Fibroblast of skin of left quadriceps (primary cell): Measurements from ENCODE around the gene PILRA.
"Not testable (repeated sequence)": the region's sequence is repeated elsewhere in the genome, so short reads cannot be mapped to it uniquely, and the experiment has no call there.

ENCODE experiments used
- DNase-seq, 2 experiments: peaks; one replicate each; pipeline ENCODE4 v3.0.0-alpha.2; 2013; ENCODE audit warnings: low read depth in 2 of 2

PILRA gene

DNA sequence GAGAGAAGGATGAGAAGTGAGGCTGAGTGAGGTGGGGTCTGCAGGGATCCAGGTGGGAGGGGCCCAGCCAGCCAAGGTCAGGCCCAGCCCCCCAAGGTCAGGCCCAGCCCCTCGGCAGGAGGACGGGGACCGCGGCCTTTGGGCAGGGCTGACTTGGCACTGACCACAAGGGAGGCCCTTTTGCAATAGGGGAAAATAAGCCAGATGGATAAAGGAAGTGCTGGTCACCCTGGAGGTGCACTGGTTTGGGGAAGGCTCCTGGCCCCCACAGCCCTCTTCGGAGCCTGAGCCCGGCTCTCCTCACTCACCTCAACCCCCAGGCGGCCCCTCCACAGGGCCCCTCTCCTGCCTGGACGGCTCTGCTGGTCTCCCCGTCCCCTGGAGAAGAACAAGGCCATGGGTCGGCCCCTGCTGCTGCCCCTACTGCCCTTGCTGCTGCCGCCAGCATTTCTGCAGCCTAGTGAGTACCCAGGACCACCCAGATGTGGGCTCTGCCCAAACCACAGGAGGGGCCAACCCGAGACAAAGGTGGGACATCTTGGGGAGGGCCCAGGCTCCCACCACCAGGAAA, at the start of gene PILRA:
TSS of gene PILRA (plus strand) at position 227 of the 571 bp plus-strand sequence. CDS start at position 397, 170 bp downstream.
- DNase-seq = no peak

DNA sequence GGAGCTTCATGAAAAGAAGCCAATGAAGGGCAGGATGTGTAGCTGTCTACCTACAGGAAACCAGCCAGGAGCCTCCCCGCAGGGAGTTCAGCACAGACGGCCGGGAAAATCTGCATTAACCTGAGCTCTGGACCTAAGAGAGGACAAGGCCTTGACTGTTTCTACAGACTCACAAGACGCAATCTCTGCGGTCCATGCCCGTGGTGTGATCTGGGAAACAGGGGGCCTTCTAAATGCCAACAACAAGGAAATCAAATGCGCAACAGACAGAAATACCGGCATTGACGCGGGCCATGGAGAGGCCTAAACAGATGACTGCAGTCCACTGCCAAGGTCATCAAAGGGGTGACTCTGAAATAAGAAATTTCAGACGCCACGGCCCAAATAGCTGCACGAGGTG, 49.1 kb upstream of the PILRA start:
- DNase-seq = not testable (repeated sequence)

DNA sequence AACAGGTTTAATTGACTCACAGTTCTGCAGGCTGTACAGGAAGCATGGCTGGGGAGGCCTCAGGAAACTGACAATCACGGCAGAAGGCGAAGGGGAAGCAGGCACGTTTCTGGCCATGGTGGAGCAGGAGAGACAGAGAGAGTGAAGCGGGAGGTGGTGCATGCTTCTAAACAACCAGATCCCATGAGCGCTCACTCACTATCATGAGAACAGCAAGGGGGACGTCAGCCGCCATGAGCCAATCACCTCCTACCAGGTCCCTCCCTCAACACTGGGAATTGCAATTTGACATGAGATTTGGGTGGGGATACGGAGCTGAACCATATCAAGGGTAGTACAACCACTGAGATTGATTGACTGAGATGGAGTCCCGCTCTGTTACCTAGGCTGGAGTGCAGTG, 47.6 kb upstream of the PILRA start:
- DNase-seq = not testable (repeated sequence)

DNA sequence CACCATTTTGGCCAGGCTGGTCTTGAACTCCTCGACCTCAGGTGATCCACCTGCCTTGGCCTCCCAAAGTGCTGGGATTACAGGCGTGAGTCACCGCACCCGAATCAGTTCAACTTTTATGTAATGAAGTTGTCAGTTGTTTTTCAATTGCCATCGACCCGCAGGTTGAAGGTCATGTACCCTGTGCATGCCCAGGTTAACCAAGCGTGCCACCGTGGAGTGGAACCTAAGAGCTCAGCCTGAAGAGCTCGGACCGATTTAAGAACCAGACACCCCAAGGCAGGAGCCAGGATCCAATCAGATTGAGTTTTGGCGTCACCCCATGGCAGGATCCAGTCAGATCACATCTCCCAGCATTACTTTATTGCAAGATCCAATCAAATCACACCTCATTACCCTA, 46.4 kb upstream of the PILRA start:
- not testable (repeated sequence) for DNase-seq

DNA sequence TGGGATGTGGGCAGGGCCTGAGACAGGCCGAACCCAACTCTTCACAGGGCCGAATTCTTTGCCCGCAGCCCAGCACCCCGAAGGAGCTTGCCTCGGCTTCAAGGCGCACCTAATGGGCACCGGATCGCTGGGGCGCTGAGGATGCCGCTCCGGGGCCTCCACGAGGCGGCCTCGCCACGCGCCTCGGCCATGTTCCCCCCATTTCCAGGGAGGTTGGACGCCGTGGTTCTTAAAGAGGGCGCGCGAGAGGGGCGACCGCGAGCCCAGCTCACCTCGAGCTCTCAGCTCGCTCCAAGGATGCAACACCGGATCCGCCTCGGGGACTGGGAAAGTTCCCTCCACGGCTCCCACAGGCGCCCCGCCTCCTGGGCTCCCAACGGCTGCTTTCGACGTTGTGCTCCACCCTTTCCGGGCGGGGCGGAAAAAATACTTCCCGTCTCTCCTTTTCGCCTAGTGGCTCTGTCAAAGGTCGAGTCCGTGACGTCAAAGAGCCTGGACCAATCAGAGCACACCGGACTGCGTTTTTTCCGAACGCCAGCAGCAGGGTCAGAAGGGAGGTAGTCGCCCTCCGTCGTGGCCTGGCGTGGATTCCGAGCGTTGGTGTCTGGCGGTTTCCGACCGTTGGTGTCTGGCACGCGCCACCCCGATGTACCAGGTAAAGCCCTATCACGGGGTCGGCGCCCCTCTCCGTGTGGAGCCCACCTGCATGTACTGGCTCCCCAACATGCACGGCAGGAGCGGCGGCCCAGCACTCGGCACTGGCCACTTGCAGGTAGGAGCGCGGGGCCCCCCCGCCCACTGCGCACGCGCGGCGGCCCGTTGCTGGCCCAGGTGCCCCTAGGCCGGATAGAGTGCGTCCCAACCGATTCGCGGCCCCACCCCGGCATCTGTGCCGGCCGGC, 37.5 kb upstream of the PILRA start:
- DNase-seq = peak; percentile 75 to 76

DNA sequence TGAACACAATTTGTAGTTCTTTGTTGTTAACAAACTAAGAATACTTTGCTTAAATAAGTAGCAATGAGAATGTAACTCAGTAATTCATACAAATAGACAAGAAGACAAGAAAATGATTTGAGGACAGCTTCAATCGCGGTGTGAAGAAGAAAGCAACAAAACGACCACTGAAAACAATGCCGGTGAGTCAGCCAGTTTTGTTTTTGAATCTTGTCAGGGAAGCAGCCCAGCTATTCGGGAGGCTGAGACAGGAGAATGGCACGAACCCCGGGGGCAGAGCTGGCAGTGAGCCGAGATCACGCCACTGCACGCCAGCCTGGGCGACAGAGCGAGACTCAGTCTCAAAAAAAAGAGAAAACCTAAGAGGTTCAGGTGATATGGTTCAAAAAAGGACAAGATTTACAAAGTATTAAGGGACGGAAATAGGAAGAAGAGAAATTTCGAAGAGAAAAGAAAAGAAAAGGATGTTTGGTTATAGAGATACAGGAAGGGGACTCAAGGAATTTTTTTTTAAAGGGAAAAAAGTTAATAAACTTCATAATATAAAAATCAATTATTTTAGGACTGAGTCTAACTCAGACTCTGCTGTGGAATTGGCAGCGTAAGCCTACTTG, 35.1 kb upstream of the PILRA start:
- not testable (repeated sequence) for DNase-seq

DNA sequence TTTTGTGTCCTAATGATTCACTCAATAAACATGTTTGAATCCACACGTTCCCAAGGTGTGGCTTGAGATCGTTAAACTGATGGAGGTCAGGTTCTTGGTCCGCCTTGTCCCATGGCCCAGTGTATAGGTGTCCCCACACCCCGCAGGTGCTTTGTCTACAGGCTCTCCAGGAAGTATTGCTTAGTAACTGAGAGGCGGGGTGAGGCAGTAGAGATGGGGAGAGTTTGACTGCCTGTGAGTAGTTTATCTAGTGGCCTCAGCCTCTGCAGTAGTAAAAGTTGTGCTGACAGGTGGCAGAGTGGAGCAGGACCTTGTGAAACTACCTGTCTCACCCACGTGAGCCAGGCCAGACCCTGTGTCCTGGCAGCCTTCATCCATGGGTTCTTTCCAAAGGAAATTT, 32.0 kb upstream of the PILRA start:
- DNase-seq = not testable (repeated sequence)

DNA sequence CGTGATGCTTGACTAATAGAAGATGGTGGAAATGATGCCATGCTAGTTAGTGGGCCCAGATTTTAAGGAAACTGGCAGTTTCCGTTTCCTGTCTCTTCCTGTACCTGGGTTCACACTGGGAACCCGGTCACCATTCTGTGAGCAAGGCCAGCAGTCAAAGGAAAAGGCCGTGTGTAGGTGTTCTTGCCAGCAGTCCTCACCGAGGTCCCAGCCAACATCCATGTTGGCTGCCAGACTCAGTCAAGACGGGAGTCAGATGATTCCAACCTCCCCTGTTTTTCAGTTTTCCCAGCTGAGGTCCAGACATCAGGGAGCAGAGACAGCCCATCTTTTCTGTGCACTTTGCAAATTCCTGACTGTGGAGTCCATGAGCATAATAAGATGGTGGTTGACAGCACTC, 30.5 kb upstream of the PILRA start:
- DNase-seq = no peak

DNA sequence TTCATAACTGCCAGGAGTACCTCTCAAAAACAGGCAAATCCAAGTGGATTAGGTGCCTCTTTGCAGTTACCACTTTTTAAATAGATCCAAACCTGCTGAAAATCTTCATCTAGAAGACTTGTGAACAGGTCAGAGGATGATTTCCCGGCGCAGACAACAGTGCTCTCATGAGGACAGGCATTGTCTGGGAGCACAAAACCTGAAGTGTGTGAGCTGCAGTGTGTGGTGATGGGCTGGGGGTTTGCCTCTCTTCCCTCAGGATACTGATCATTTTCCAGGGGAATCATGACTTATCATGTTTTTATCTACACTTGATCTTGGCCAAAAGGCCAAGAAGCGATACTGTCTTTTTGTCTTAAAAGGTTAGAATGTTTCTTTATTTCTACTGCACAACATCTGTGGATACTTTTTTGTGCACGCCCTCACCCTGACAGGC, 29.1 kb upstream of the PILRA start:
- DNase-seq = not testable (repeated sequence)

DNA sequence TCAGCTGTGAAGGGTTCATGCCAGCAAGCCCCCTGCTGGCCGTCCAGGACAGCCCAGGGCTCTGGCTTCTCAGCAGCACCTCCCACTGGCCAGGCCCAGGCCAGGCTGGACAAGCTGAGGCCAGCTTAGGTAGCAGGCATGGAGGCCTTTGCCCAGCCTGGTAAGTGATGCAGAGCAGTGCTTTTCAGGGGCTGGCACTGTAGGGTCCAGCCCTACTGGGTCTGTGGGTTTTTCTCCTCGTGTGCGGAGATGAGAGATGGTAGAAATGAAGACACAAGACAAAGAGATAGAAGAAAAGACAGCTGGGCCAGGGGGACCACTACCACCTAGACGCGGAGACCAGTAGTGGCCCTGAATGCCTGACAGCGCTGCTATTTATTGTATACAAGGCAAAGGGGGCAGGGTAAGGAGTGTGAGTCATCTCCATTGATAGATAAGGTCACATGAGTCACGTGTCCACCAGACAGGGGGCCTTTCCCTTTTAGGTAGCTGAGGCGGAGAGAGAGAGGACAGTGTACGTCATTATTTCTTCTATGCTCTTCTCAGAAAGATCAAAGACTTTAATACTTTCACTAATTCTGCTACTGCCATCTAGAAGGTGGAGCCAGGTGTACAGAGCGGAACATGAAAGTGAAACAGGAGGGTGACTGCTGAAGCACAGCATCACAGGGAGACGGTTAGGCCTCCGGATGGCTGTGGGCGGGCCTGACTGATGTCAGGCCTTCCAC, 28.6 kb upstream of the PILRA start:
- DNase-seq = not testable (repeated sequence)

DNA sequence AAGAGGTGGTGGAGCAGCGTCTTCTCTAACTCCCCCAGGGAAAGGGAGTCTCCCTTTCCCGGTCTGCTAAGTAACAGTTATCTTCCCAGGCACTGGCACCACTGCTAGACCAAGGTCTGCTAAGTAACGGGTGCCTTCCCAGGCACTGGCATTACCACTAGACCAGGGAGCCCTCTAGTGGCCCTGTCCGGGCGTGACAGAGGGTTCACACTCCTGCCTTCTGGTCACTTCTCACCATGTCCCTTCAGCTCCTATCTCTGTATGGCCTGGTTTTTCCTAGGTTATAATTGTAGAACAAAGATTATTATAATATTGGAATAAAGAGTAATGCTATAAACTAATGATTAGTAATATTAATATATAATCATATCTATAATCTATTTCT, 28.0 kb upstream of the PILRA start:
- peak; percentile 10 to 20 for DNase-seq

DNA sequence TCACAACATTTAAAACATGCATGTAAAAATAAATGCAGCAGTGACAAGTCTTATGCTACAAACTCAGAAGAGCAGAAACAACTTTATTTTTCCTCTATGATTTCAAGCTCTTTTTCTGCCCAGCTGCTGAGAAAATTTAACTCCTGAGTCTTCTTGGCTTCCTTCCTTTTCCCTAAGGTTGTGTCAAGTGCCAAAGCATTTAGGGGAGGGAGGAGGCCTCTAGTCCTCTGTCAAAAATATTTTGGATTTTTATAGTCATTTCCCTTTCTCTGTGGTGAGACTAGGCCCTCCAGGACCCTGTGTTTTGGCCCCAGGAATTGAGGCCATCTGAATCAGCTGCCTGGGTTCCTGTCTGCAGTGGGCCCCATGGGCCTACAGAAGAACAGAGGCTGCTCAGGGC, 26.4 kb upstream of the PILRA start:
- DNase-seq = no peak

DNA sequence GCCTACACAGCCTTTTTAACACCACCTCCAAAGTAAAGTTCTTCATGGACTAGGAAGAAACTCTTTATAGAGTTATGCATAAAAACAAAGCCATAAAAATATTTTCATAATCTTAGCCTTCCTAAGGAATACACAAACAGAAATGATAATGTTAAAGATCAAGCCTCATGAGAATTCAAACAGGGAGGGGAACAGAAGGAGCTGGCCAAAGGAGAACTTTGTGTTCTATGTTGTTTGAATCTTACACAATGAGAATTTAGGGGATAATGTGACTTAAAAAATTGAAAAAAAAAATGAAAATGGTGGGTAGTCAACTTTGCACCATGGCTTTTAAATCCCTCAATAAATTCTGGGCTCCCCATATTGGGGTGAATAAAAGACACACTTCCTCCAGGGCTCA, 24.5 kb upstream of the PILRA start:
- DNase-seq = no peak

DNA sequence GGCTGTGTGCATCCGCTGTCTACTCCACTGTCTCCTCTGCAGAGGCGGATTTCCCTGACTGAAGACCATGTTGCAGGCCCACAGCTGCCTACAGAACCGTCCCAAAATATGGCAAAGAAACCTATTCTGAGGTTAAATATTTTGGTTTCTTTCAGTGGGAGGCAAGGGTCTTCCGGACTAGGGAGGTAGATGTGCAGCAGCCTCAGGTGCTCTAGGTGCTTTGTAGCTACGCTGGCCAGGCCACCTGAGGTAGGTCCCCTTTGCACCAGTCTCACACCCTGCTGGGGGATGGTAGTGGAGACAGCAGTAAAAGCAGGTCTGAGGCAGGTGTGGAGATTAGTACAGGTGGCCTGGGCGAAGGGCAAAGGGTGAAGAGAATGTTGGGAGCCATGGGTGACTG, 23.5 kb upstream of the PILRA start:
- DNase-seq = no peak

DNA sequence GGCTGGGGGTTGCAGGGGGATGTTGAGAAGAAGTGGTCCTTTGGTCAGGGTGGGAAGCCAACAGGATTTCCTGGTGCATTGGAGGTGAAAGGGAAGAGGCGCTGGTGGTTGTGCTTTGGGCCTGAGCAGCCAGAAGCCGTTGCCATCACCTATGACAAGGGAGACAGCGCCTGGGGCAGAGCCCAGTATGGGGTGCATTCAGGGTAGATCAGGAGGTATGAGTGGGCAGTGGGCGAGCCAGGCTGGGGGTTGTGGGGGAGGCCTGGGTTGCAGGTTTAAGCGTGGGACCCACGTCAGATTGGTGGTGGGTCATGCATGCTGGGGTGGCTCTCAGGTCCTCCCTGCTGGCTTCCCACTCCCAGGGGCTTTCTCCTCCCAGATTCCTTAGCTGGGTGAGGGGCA, 21.6 kb upstream of the PILRA start:
- no peak for DNase-seq

DNA sequence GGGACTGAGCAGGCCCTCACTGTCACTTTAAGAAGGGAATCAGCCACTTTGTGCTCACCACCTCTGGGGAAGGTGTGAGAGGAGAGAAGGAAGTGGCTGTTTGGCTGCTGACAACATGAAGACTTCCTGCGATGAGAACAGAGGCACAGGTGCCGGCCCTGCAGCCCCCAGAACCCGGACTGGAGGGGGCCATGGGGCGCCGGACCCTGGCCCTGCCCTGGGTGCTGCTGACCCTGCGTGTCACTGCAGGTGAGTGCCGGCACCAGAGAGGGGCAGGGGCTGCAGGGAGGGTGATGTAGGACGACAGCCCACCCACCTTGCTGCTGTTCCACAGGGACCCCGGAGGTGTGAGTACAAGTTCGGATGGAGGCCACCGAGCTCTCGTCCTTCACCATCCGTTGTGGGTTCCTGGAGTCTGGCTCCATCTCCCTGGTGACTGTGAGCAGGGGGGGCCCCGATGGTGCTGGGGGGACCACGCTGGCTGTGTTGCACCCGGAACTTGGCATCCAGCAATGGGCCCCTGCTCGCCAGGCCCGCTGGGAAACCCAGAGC, 21.0 kb upstream of the PILRA start:
- not testable (repeated sequence) for DNase-seq

DNA sequence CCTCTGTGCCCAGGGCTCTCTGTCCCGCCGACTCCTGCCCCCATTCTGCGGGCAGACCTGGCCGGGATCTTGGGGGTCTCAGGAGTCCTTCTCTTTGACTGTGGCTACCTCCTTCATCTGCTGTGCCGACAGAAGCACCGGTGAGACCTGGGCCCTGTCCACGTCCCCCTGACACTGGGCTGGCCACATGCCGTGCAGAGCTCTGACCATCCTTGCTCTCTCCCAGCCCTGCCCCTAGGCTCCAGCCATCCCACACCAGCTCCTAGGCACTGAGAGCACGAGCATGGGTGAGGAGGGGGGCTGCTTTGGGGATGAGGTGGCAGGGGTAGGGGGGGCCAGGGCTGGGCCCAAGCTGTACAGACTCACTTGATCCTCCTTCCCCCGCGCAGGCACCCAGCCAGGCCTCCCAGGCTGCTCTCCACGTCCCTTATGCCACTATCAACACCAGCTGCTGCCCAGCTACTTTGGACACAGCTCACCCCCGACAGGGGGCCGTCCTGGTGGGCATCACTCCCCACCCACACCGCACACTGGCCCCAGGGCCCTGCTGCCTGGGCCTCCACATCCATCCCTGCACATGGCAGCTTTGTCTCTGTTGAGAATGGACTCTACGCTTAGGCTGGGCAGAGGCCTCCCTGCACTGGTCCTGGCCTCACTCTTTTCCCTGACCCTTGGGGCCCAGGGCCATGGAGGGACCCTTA, 20.2 kb upstream of the PILRA start:
- no peak for DNase-seq

DNA sequence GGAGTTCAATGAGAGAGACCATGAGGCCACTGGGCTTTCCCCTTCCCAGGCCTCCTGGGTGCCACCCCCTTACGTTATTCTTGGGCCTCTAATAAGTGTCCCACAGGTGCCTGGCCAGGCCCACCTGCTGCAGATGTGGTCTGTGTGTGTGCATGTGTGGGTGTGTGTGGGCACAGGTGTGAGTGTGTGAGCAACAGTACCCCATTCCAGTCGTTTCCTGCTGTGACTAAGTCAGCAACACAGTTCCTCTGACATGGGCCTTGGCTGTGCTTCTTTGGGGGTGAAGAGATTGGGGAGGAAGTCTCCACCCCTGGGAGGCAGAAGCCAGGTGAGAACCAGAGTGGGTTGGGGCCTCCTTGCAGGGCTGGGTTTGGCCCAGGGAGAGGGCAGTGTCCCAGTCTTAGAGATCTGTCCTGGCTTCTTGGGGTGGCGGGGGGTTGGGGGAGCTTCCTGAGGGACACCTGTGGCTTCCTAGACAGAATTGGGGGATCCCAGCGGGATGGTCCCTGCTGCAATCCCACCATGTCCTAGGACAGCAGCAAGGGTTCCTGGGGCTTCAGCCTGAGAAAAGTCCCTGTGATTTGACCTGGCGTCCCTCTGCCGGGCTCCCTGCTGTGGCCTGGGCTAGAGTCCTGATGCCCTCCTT, 19.5 kb upstream of the PILRA start:
- no peak for DNase-seq

DNA sequence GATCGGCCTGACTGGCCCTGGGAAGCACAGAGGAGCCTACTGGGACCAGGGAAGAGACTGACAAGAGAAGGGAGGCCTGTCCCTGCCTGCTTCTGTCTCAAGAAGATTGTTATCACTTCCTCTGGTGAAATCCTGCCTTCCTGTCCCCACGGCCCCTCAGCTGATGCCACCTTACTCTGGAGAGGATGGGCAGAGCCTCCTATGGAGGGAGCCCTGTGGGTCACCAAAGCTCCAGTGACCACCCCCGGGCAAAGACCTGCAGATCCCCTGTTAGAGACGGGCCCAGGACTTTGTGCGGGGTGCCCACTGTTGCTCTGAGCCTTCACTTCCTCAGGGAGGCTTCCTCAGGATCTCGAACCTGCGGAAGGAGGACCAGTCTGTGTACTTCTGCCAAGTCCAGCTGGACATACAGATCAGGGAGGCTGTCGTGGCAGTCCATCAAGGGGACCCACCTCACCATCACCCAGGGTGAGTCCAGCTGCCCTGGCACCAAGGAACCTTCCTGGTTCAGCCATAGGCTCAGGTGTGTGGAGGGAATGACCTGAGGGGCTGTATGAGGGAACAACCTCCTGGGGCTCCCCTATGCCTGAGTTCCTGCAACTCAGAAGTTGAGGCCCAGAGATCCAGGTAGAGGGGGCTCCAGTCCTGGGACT, 16.7 kb upstream of the PILRA start:
- DNase-seq = no peak

DNA sequence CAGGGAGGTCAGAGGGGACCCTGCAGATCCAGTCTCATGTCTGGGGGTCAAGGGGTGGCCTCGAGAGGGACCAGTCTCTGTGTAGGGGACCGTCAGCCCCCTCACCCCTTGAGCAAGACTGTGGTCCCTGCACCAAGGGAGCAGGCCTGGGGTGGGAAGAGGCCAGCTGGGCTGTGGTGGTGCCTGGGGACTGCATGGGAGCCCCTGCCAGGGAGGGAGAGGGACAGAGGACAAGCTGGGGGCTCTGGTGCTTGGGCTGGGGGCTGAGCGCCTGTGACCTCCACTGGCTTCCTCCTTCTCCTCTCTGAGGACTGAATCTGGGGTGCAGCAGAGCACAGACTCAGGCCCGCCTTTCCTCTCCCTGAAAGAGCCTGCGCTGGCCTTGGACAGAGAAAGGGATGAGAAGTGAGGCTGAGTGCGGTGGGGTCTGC, 16.1 kb upstream of the PILRA start:
- no peak for DNase-seq
